Panc1 (cell line): ENCODE data around the gene DNAL1. TPM values are rescaled to one million over a fixed set of nuclear protein-coding genes. Genes with fewer than 3 reads are reported as not detected.

ENCODE experiments used
- ATAC-seq: fragments of 200-7000 bp; cut with Tn5 transposase; 2 replicates; pipeline ENCODE4 v1.9.1; 2020; ENCODE audit warnings: mild to moderate bottlenecking, moderate library complexity
- BruUV-seq: library from RNA; stranded (reverse); fragments of 400-500 nt; replicated peaks from 2 replicates; lab custom pipeline; 2021; lab: Mats Ljungman, UMichigan
- CTCF ChIA-PET: fragments of 300-600 bp; sonication (Branson Sonifier 250); formaldehyde crosslinking; loops from one replicate; lab custom pipeline; 2022; ENCODE audit warnings: antibody characterized with exemption; lab: Charles Lee
- POLR2A ChIA-PET: fragments of 300-600 bp; sonication (Branson Sonifier 250); formaldehyde crosslinking; loops from one replicate; lab custom pipeline; 2022; ENCODE audit warnings: antibody characterized with exemption; lab: Charles Lee
- DNase-seq: peaks from one replicate; pipeline ENCODE4 v3.0.0-alpha.2; 2010; ENCODE audit warnings: low read depth, low spot score
- H3K27ac ChIP-seq: 2 replicates; pipeline ENCODE4 v1.5.1; 2011; ENCODE audit warnings: mild to moderate bottlenecking, low read length, inconsistent platforms
- H3K27me3 ChIP-seq: fragments of 200-500 bp; sonication (Bioruptor generic); 2 replicates; pipeline ENCODE4 v1.6.0; 2014; ENCODE audit warnings: low read length, inconsistent platforms; ENCODE audit not compliant: control insufficient read depth, insufficient read depth
- H3K36me3 ChIP-seq: fragments of 200-500 bp; sonication (Bioruptor generic); 2 replicates; pipeline ENCODE4 v1.5.1; 2014; ENCODE audit warnings: inconsistent platforms, mild to moderate bottlenecking, low read length, moderate library complexity; ENCODE audit not compliant: control insufficient read depth, insufficient read depth
- H3K4me1 ChIP-seq: 2 replicates; pipeline ENCODE4 v1.5.1; 2011; ENCODE audit warnings: inconsistent platforms, mild to moderate bottlenecking, low read length, moderate library complexity; ENCODE audit not compliant: control insufficient read depth, insufficient read depth
- H3K4me3 ChIP-seq, 2 experiments: 2 replicates each; pipeline ENCODE4 v1.5.1; 2011 to 2012; ENCODE audit warnings: low read depth in 2 of 2, low read length in 2 of 2, mild to moderate bottlenecking in 2 of 2, inconsistent platforms in 1 of 2, moderate library complexity in 1 of 2
- H3K9me3 ChIP-seq: fragments of 200-500 bp; sonication (Bioruptor generic); 2 replicates; pipeline ENCODE4 v1.5.1; 2014; ENCODE audit warnings: low read depth, mild to moderate bottlenecking, inconsistent platforms, low read length, moderate library complexity; ENCODE audit not compliant: control insufficient read depth, insufficient read depth
- CTCF ChIP-seq: fragments of 450-650 bp; IDR thresholded peaks from 2 replicates; pipeline ENCODE4 v1.5.1; 2017; ENCODE audit warnings: mild to moderate bottlenecking
- POLR2AphosphoS5 ChIP-seq: IDR thresholded peaks from 2 replicates; pipeline ENCODE4 v1.6.1; 2012; ENCODE audit warnings: mild to moderate bottlenecking, low read depth, low read length, moderate library complexity
- REST ChIP-seq, 2 experiments: IDR thresholded peaks; 2 replicates each; pipeline ENCODE4 v1.6.1; 2011 to 2012; ENCODE audit warnings: low read depth in 2 of 2, control low read depth in 1 of 2, low read length in 1 of 2, mild to moderate bottlenecking in 1 of 2, moderate library complexity in 1 of 2; ENCODE audit not compliant: insufficient read depth in 1 of 2
- SIN3A ChIP-seq: IDR thresholded peaks from 2 replicates; pipeline ENCODE4 v1.6.1; 2012; ENCODE audit warnings: low read depth, mild to moderate bottlenecking, low read length, moderate library complexity, borderline replicate concordance; ENCODE audit not compliant: insufficient read depth
- TCF7L2 ChIP-seq: IDR thresholded peaks from 2 replicates; pipeline ENCODE4 v1.6.1; 2011; ENCODE audit warnings: mild to moderate bottlenecking, low read depth, low read length, inconsistent platforms
- in situ Hi-C: cut with HindIII; loops from 2 replicates; pipeline ENCODE4 v1.10.0; 2016; ENCODE audit warnings: low sequenced_read_pairs, low pct_unique_long_range_greater_than_20kb
- intact Hi-C: fragments of 100-400 bp; cut with micrococcal nuclease; formaldehyde crosslinking; loops from one replicate; pipeline ENCODE4 v1.10.0; 2022; ENCODE audit not compliant: unreplicated experiment
- total RNA-seq: library from RNA; stranded (reverse); gene quantifications from one replicate; pipeline ENCODE4 v1.2.1, GENCODE V29; 2021; ENCODE audit not compliant: unreplicated experiment

DNAL1 gene
- total RNA-seq, 1 experiment from 2014 or later = 15.2 TPM

GRCh38 chr14:73680821-73681220, 36.0 kb downstream of the DNAL1 start:
- ChIA-PET POLR2A (no interaction called here), CTCF (no interaction called here)
- in situ Hi-C loops = no loop called here
- ATAC-seq (no peak), DNase-seq (no peak)
- intact Hi-C loops = no loop called here
- Histone ChIP-seq H3K4me3 (no peak overlapping the region), H3K27me3 (no peaks in the 10 kb centered on the region), H3K4me1 (no peaks in the 10 kb centered on the region), H3K36me3 (no peaks in the 10 kb centered on the region; the same call in 1 of the 2 replicates), H3K9me3 (no peaks in the 10 kb centered on the region), H3K27ac (no peak overlapping the region)
- no TSS peak for BruUV-seq
- no peak for TF ChIP-seq POLR2AphosphoS5

- ChIA-PET POLR2A (interaction anchor here (0.6 kb wide), 1 partner anchor 38 kb away, joined by 8 read pairs; no protein-coding TSS in a partner anchor), CTCF (interaction anchor here (0.7 kb wide), 1 partner anchor 879 kb away, joined by 3 read pairs; no protein-coding TSS in a partner anchor)
- no peaks in the 10 kb centered on the region for H3K9me3 ChIP-seq
- in situ Hi-C loops = no loop called here
- H3K27ac ChIP-seq = no peak overlapping the region
- H3K4me1 ChIP-seq = no peaks in the 10 kb centered on the region
- H3K4me3 ChIP-seq = no peak overlapping the region
- H3K36me3 ChIP-seq = no peaks in the 10 kb centered on the region; the same call in 1 of the 2 replicates
- TF ChIP-seq TCF7L2 (no peak), REST (IDR thresholded peaks at IDR 0.05; ENCODE audit: insufficient read depth in 1 of 2, low read depth in 2 of 2, low read length in 1 of 2) (no peak), CTCF (no peak), SIN3A (no peak), POLR2AphosphoS5 (no peak)
- intact Hi-C loops = no loop called here
- no peak for ATAC-seq
- H3K27me3 ChIP-seq = no peaks in the 10 kb centered on the region
- DNase-seq = no peak
- BruUV-seq = no TSS peak
Observed at GRCh38 chr14:73684627-73685026, 39.8 kb downstream of the DNAL1 start.

GRCh38 chr14:73685328-73685727, 40.5 kb downstream of the DNAL1 start:
- ChIA-PET CTCF (interaction anchor here (0.7 kb wide), 1 partner anchor 878 kb away, joined by 3 read pairs; no protein-coding TSS in a partner anchor), POLR2A (no interaction called here)
- Histone ChIP-seq H3K27ac (no peak overlapping the region), H3K4me1 (no peaks in the 10 kb centered on the region), H3K4me3 (no peak overlapping the region), H3K27me3 (no peaks in the 10 kb centered on the region), H3K36me3 (no peaks in the 10 kb centered on the region; the same call in 1 of the 2 replicates), H3K9me3 (no peaks in the 10 kb centered on the region)
- intact Hi-C loops = no loop called here
- DNase-seq = no peak
- BruUV-seq = no TSS peak
- no peak for ATAC-seq
- TF ChIP-seq CTCF (no peak), SIN3A (no peak), TCF7L2 (no peak), POLR2AphosphoS5 (no peak), REST (IDR thresholded peaks at IDR 0.05; ENCODE audit: insufficient read depth in 1 of 2, low read depth in 2 of 2, low read length in 1 of 2) (no peak)
- in situ Hi-C loops = no loop called here
